SK-N-SH (cell line): ENCODE measurements around the gene TFAP2C. TPM values are rescaled to one million over a fixed set of nuclear protein-coding genes. Genes with fewer than 3 reads are reported as not detected.

Source experiments
- CTCF ChIA-PET: fragments of 300-600, 350-600 bp; formaldehyde crosslinking; extraction: SDS; loops from one replicate; lab custom pipeline; 2021; lab: Yijun Ruan, JAX
- POLR2A ChIA-PET: fragments of 350-600 bp; sonication (Branson Sonifier 250); formaldehyde crosslinking; extraction: SDS; loops from one replicate; lab custom pipeline; 2020; ENCODE audit warnings: antibody characterized with exemption, inconsistent platforms; lab: Yijun Ruan, JAX
- DNase-seq: peaks from one replicate; pipeline ENCODE4 v3.0.0; 2012
- H2AFZ ChIP-seq: fragments of 200-600 bp; sonication (generic); 2 replicates; pipeline ENCODE4 v1.8.1; 2016; ENCODE audit warnings: antibody characterized with exemption, mild to moderate bottlenecking, low read depth
- H3F3A ChIP-seq: fragments of 200-600 bp; sonication (generic); replicated peaks from 2 replicates; pipeline ENCODE3; 2016; ENCODE audit warnings: antibody characterized with exemption, mild to moderate bottlenecking; ENCODE audit not compliant: insufficient read depth
- H3K27ac ChIP-seq, 2 experiments: fragments of 200-500 bp in 1 of 2; fragments of 200-600 bp in 1 of 2; sonication (Bioruptor generic) in 1 of 2; sonication (generic), shearing (Covaris generic) in 1 of 2; 2 replicates each; pipeline versions ENCODE4 v1.5.1 to v1.6.1; 2014 to 2016; ENCODE audit warnings: low read depth in 2 of 2, inconsistent platforms in 1 of 2, low read length in 1 of 2, mild to moderate bottlenecking in 1 of 2, mixed read lengths in 1 of 2
- H3K27me3 ChIP-seq: fragments of 200-600 bp; sonication (generic), shearing (Covaris generic); 2 replicates; pipeline ENCODE4 v1.6.1; 2016; ENCODE audit warnings: mixed run types; ENCODE audit not compliant: insufficient read depth
- H3K36me3 ChIP-seq, 2 experiments: fragments of 200-500 bp in 1 of 2; fragments of 200-600 bp in 1 of 2; sonication (Bioruptor generic) in 1 of 2; sonication (generic) in 1 of 2; replicated peaks in 1 of 2; 2 replicates each; pipeline versions ENCODE3 to v1.5.1; 2014 to 2016; ENCODE audit warnings: low read length in 1 of 2, mild to moderate bottlenecking in 1 of 2; ENCODE audit not compliant: insufficient read depth in 2 of 2, control insufficient read depth in 1 of 2
- H3K4me1 ChIP-seq, 2 experiments: fragments of 200-500 bp in 1 of 2; fragments of 200-600 bp in 1 of 2; sonication (Bioruptor generic) in 1 of 2; sonication (generic), shearing (Covaris generic) in 1 of 2; 2 replicates each; pipeline versions ENCODE4 v1.5.1 to v1.6.1; 2014 to 2016; ENCODE audit warnings: low read depth in 1 of 2, low read length in 1 of 2, mixed run types in 1 of 2; ENCODE audit not compliant: insufficient read depth in 2 of 2, control insufficient read depth in 1 of 2
- H3K4me2 ChIP-seq: fragments of 200-600 bp; sonication (generic), shearing (Covaris generic); 2 replicates; pipeline ENCODE4 v1.6.1; 2017; ENCODE audit warnings: mixed run types
- H3K4me3 ChIP-seq, 2 experiments: fragments of 200-500 bp in 1 of 2; fragments of 200-600 bp in 1 of 2; sonication (Bioruptor generic) in 1 of 2; sonication (generic), shearing (Covaris generic) in 1 of 2; 2 replicates each; pipeline versions ENCODE4 v1.5.1 to v1.8.1; 2014 to 2016; ENCODE audit warnings: low read depth in 2 of 2, inconsistent platforms in 1 of 2, low read length in 1 of 2, mild to moderate bottlenecking in 1 of 2, mixed read lengths in 1 of 2, moderate library complexity in 1 of 2
- H3K79me2 ChIP-seq: fragments of 200-600 bp; sonication (generic); 2 replicates; pipeline ENCODE4 v1.8.1; 2017; ENCODE audit warnings: mild to moderate bottlenecking; ENCODE audit not compliant: insufficient read depth
- H3K9ac ChIP-seq: fragments of 200-600 bp; sonication (generic); 2 replicates; pipeline ENCODE4 v1.6.1; 2017; ENCODE audit warnings: mixed run types
- H3K9me2 ChIP-seq: fragments of 200-600 bp; sonication (generic); 2 replicates; pipeline ENCODE4 v1.6.1; 2017; ENCODE audit warnings: mixed run types
- H3K9me3 ChIP-seq: fragments of 200-600 bp; sonication (generic); 2 replicates; pipeline ENCODE4 v1.6.1; 2017; ENCODE audit warnings: mixed run types, mild to moderate bottlenecking, moderate library complexity
- H4K20me1 ChIP-seq: fragments of 200-600 bp; sonication (generic); 2 replicates; pipeline ENCODE4 v1.6.1; 2017; ENCODE audit warnings: mild to moderate bottlenecking, mixed run types; ENCODE audit not compliant: insufficient read depth
- CHD2 ChIP-seq: fragments of 150-350 bp; IDR thresholded peaks from 2 replicates; pipeline ENCODE4 v1.6.1; 2018; ENCODE audit warnings: low read length; ENCODE audit not compliant: partially characterized antibody
- ELF1 ChIP-seq: IDR thresholded peaks from 2 replicates; pipeline ENCODE4 v1.4.0; 2012
- EP300 ChIP-seq, 2 experiments: IDR thresholded peaks; 2 replicates each; pipeline versions ENCODE4 v1.4.0 to v1.6.1; 2012; ENCODE audit warnings: borderline replicate concordance in 1 of 2, low read depth in 1 of 2, low read length in 1 of 2
- EZH2phosphoT487 ChIP-seq: fragments of 200-600 bp; sonication (generic); IDR thresholded peaks from 2 replicates; pipeline ENCODE4 v1.6.1; 2017; ENCODE audit warnings: low read depth, mixed run types, mild to moderate bottlenecking, antibody characterized with exemption, moderate library complexity, borderline replicate concordance
- FOSL2 ChIP-seq: IDR thresholded peaks from 2 replicates; pipeline ENCODE4 v1.4.0; 2012; ENCODE audit warnings: low read depth, mild to moderate bottlenecking, moderate library complexity, borderline replicate concordance
- GABPA ChIP-seq: IDR thresholded peaks from 2 replicates; pipeline ENCODE4 v1.4.0; 2012; ENCODE audit warnings: low read depth, mild to moderate bottlenecking
- IRF3 ChIP-seq: fragments of 150-350 bp; IDR thresholded peaks from 2 replicates; pipeline ENCODE4 v1.6.1; 2016; ENCODE audit warnings: mild to moderate bottlenecking, low read depth, low read length
- MAX ChIP-seq: IDR thresholded peaks from 2 replicates; pipeline ENCODE4 v1.4.0; 2012; ENCODE audit warnings: low read depth
- MEF2A ChIP-seq: IDR thresholded peaks from 2 replicates; pipeline ENCODE4 v1.4.0; 2012; ENCODE audit warnings: low read depth, borderline replicate concordance
- NFIC ChIP-seq: IDR thresholded peaks from 2 replicates; pipeline ENCODE4 v1.4.0; 2012; ENCODE audit warnings: borderline replicate concordance
- NRF1 ChIP-seq: IDR thresholded peaks from 2 replicates; pipeline ENCODE4 v1.6.1; 2012; ENCODE audit warnings: low read depth, mild to moderate bottlenecking, low read length
- PBX3 ChIP-seq: IDR thresholded peaks from 2 replicates; pipeline ENCODE4; 2012
- POLR2AphosphoS5 ChIP-seq: IDR thresholded peaks from 2 replicates; pipeline ENCODE4 v1.6.1; 2012; ENCODE audit warnings: low read depth, low read length
- RAD21 ChIP-seq: IDR thresholded peaks from 2 replicates; pipeline ENCODE4 v1.6.1; 2012; ENCODE audit warnings: mild to moderate bottlenecking, low read length
- RCOR1 ChIP-seq: fragments of 150-350 bp; IDR thresholded peaks from 2 replicates; pipeline ENCODE4 v1.6.1; 2017; ENCODE audit warnings: antibody characterized with exemption, low read length
- RFX5 ChIP-seq: IDR thresholded peaks from 2 replicates; pipeline ENCODE4 v1.6.1; 2012; ENCODE audit warnings: mild to moderate bottlenecking, improper control_type of control experiment, low read length
- SIN3A ChIP-seq: IDR thresholded peaks from 2 replicates; pipeline ENCODE4 v1.6.1; 2012; ENCODE audit warnings: low read depth, mild to moderate bottlenecking, low read length, moderate library complexity, borderline replicate concordance
- TAF1 ChIP-seq: IDR thresholded peaks from 2 replicates; pipeline ENCODE4 v1.6.1; 2012; ENCODE audit warnings: low read depth, mild to moderate bottlenecking, low read length, moderate library complexity, borderline replicate concordance
- TCF12 ChIP-seq: IDR thresholded peaks from 2 replicates; pipeline ENCODE4 v1.4.0; 2012
- TEAD4 ChIP-seq: IDR thresholded peaks from 2 replicates; pipeline ENCODE4 v1.4.0; 2012; ENCODE audit warnings: mild to moderate bottlenecking, borderline replicate concordance; ENCODE audit not compliant: insufficient read depth
- USF1 ChIP-seq: IDR thresholded peaks from 2 replicates; pipeline ENCODE4 v1.4.0; 2012; ENCODE audit warnings: low read depth, borderline replicate concordance
- USF2 ChIP-seq: fragments of 150-350 bp; IDR thresholded peaks from 2 replicates; pipeline ENCODE4 v1.6.1; 2017; ENCODE audit warnings: antibody characterized with exemption, low read length, low read depth, borderline replicate concordance
- YY1 ChIP-seq: IDR thresholded peaks from 2 replicates; pipeline ENCODE4 v1.4.0; 2012; ENCODE audit warnings: low read depth, mild to moderate bottlenecking
- WGBS: methylation state at CpG from one replicate; pipeline ENCODE4 v1.1.6; 2017; ENCODE audit warnings: low lambda C conversion rate; 5-methylcytosine and 5-hydroxymethylcytosine counted together
- polyA plus RNA-seq, 3 experiments: library from polyadenylated mRNA; depleted of rRNA; stranded (reverse); fragments of >200 nt; gene quantifications; 2 replicates each; pipeline ENCODE4 v1.2.3, GENCODE V29; 2012

The TFAP2C gene
- polyA plus RNA-seq, 1 of the 3 experiments (the other 2 are of a cell fraction), result not detected

- H3K36me3 ChIP-seq, result no peaks in the 10 kb centered on the region
- CTCF ChIA-PET, result no interaction called here
These were observed 36.3 kb upstream of the TFAP2C start for GRCh38 chr20:56592817-56593216.

GRCh38 chr20:56595746-56596475 is 33.2 kb upstream of the TFAP2C start:
- Histone ChIP-seq H3K9me3 (no peaks in the 10 kb centered on the region), H3K79me2 (no peaks in the 10 kb centered on the region), H3K27me3 (peaks cover 17% of the 10 kb centered on the region; the same call in 1 of the 2 replicates), H3K9ac (no peak overlapping the region), H3K27ac (no peak overlapping the region), H3K36me3 (no peaks in the 10 kb centered on the region), H4K20me1 (no peaks in the 10 kb centered on the region), H3K4me3 (no peak overlapping the region), H3K4me2 (no peak overlapping the region), H2AFZ (no peak overlapping the region), H3F3A (no peaks in the 10 kb centered on the region), H3K9me2 (no peaks in the 10 kb centered on the region), H3K4me1 (no peaks in the 10 kb centered on the region)
- DNase-seq, result no peak
- WGBS, result 26% methylated on average over 17 of the region's 17 CpGs
- ChIA-PET POLR2A (no interaction called here), CTCF (no interaction called here)
- TF ChIP-seq POLR2AphosphoS5 (no peak), TCF12 (no peak), SIN3A (no peak), ELF1 (no peak), USF2 (no peak), CHD2 (no peak), PBX3 (no peak), TEAD4 (no peak), FOSL2 (no peak), USF1 (no peak), RFX5 (no peak), EZH2phosphoT487 (no peak), MEF2A (no peak)

More at GRCh38 chr20:56592817-56593216, 36.3 kb upstream of the TFAP2C start:
- Histone ChIP-seq H2AFZ (no peak overlapping the region), H3K4me2 (no peak overlapping the region), H3K9me2 (no peaks in the 10 kb centered on the region), H3K27ac (no peak overlapping the region), H3K4me1 (no peaks in the 10 kb centered on the region), H3K4me3 (no peak overlapping the region), H3K9ac (no peak overlapping the region), H3K27me3 (peaks cover 21% of the 10 kb centered on the region; the same call in 1 of the 2 replicates), H3F3A (no peaks in the 10 kb centered on the region), H4K20me1 (no peaks in the 10 kb centered on the region), H3K9me3 (no peaks in the 10 kb centered on the region), H3K79me2 (no peaks in the 10 kb centered on the region)
- 15% methylated on average over 6 of the region's 6 CpGs for WGBS
- POLR2A ChIA-PET, result no interaction called here
- DNase-seq, result no peak
- TF ChIP-seq EZH2phosphoT487, result no peak
- no peak for TF ChIP-seq RCOR1
- TF ChIP-seq GABPA, result no peak
- TF ChIP-seq EP300 (IDR thresholded peaks at IDR 0.05; ENCODE audit: borderline replicate concordance in 1 of 2, low read depth in 1 of 2, low read length in 1 of 2), result no peak
- TF ChIP-seq RAD21, result no peak
- no peak for TF ChIP-seq SIN3A
- TF ChIP-seq IRF3, result no peak
- no peak for TF ChIP-seq RFX5
- TF ChIP-seq MAX, result no peak
- TF ChIP-seq TAF1, result no peak
- TF ChIP-seq NRF1, result no peak
- TF ChIP-seq TCF12, result no peak
- TF ChIP-seq CHD2, result no peak
- no peak for TF ChIP-seq YY1
- TF ChIP-seq TEAD4, result no peak
- TF ChIP-seq NFIC, result no peak
- TF ChIP-seq POLR2AphosphoS5, result no peak
